GM12878 (cell line): ENCODE data around the gene SORCS2. TPM values are rescaled to one million over a fixed set of nuclear protein-coding genes. Genes with fewer than 3 reads are reported as not detected.

Experiments
- ATAC-seq: fragments of 200-7000 bp; cut with Tn5 transposase; 3 replicates; pipeline ENCODE4 v1.9.1; 2020; ENCODE audit warnings: mild to moderate bottlenecking, moderate library complexity
- BruUV-seq: library from RNA; stranded (reverse); fragments of 400-500 nt; replicated peaks from 2 replicates; lab custom pipeline; 2021; lab: Mats Ljungman, UMichigan
- CTCF ChIA-PET: fragments of 300-600 bp; sonication (Branson Sonifier 250); formaldehyde crosslinking; extraction: SDS; loops from one replicate; lab custom pipeline; 2021; ENCODE audit warnings: inconsistent platforms; lab: Yijun Ruan, JAX
- POLR2A ChIA-PET: fragments of 350-600 bp; formaldehyde crosslinking; extraction: SDS; loops from one replicate; lab custom pipeline; 2021; ENCODE audit warnings: inconsistent platforms; lab: Charles Lee
- RAD21 ChIA-PET: fragments of 300-600 bp; sonication (Branson Sonifier 250); formaldehyde crosslinking; loops from one replicate; lab custom pipeline; 2023; ENCODE audit warnings: antibody characterized with exemption; ENCODE audit not compliant: unreplicated experiment; lab: Charles Lee
- SMC1A ChIA-PET: fragments of 300-600 bp; sonication (Branson Sonifier 250); formaldehyde crosslinking; loops from one replicate; lab custom pipeline; 2023; ENCODE audit not compliant: unreplicated experiment, uncharacterized antibody; lab: Charles Lee
- DNase-seq: peaks from one replicate; pipeline ENCODE4 v3.0.0-alpha.2; 2011; ENCODE audit warnings: low read depth, low spot score
- FAIRE-seq: peaks from 3 replicates; lab custom pipeline; 2011; peaks lifted over from hg19 to GRCh38; lab: Jason Lieb, UNC
- H2AFZ ChIP-seq: 2 replicates; pipeline ENCODE4 v1.6.0; 2011; ENCODE audit warnings: low read depth, low read length, control low read depth; ENCODE audit not compliant: control insufficient read depth
- H3K27ac ChIP-seq: 2 replicates; pipeline ENCODE4 v1.5.1; 2011; ENCODE audit warnings: control low read depth; ENCODE audit not compliant: control insufficient read depth, insufficient read depth
- H3K27me3 ChIP-seq, 2 experiments: replicated peaks in 1 of 2; 2 replicates each; pipeline versions ENCODE4 v1.6.0 to v1.6.1; 2011; ENCODE audit warnings: low read length in 1 of 2; ENCODE audit not compliant: control insufficient read depth in 2 of 2, insufficient read depth in 2 of 2
- H3K36me3 ChIP-seq, 2 experiments: 2 replicates each; pipeline ENCODE4 v1.5.1; 2011; ENCODE audit warnings: low read length in 1 of 2; ENCODE audit not compliant: control insufficient read depth in 2 of 2, insufficient read depth in 2 of 2
- H3K4me1 ChIP-seq: 2 replicates; pipeline ENCODE4 v1.6.1; 2011; ENCODE audit warnings: mild to moderate bottlenecking, low read length, moderate library complexity, mixed read lengths; ENCODE audit not compliant: control insufficient read depth, insufficient read depth
- H3K4me2 ChIP-seq: 2 replicates; pipeline ENCODE4 v1.6.0; 2011; ENCODE audit warnings: control low read depth; ENCODE audit not compliant: control insufficient read depth, insufficient read depth
- H3K4me3 ChIP-seq: fragments of 200-600 bp; sonication (generic); 2 replicates; pipeline ENCODE4 v1.5.1; 2016
- H3K79me2 ChIP-seq: 2 replicates; pipeline ENCODE4 v1.6.0; 2011; ENCODE audit warnings: low read length; ENCODE audit not compliant: control insufficient read depth, insufficient read depth
- H3K9ac ChIP-seq: 2 replicates; pipeline ENCODE4 v1.8.0; 2011; ENCODE audit warnings: low read length, control low read depth, mixed read lengths; ENCODE audit not compliant: control insufficient read depth, insufficient read depth
- H3K9me3 ChIP-seq: replicated peaks from 3 replicates; pipeline ENCODE4 v1.5.1; 2011; ENCODE audit warnings: mild to moderate bottlenecking, low read length; ENCODE audit not compliant: control insufficient read depth, insufficient read depth
- H4K20me1 ChIP-seq: 2 replicates; pipeline ENCODE4 v1.6.0; 2011; ENCODE audit not compliant: control insufficient read depth, insufficient read depth
- BHLHE40 ChIP-seq, 2 experiments: fragments of 450-650 bp in 1 of 2; IDR thresholded peaks; 2 replicates each; pipeline ENCODE4 v1.6.1; 2011 to 2017; ENCODE audit warnings: low read depth in 2 of 2, borderline replicate concordance in 1 of 2, improper control_type of control experiment in 1 of 2, low read length in 1 of 2, mild to moderate bottlenecking in 1 of 2
- CHD1 ChIP-seq: IDR thresholded peaks from 2 replicates; pipeline ENCODE4 v1.6.1; 2012; ENCODE audit warnings: low read depth, low read length, improper control_type of control experiment
- DPF2 ChIP-seq: fragments of 450-650 bp; IDR thresholded peaks from 2 replicates; pipeline ENCODE4 v1.6.1; 2017; ENCODE audit warnings: mild to moderate bottlenecking
- JUND ChIP-seq: IDR thresholded peaks from 2 replicates; pipeline ENCODE4 v1.6.1; 2012; ENCODE audit warnings: low read depth, mild to moderate bottlenecking, low read length, improper control_type of control experiment, moderate library complexity
- RAD51 ChIP-seq: fragments of 450-650 bp; IDR thresholded peaks from 2 replicates; pipeline ENCODE4 v1.6.1; 2016; ENCODE audit warnings: moderate library complexity, mild to moderate bottlenecking, inconsistent platforms
- RB1 ChIP-seq: fragments of 450-650 bp; formaldehyde crosslinking; IDR thresholded peaks from 2 replicates; pipeline ENCODE4 v1.6.1; 2017; ENCODE audit warnings: mild to moderate bottlenecking, borderline replicate concordance
- RBBP5 ChIP-seq: fragments of 200-600 bp; sonication (generic); conservative IDR thresholded peaks from 2 replicates; pipeline ENCODE4 v1.6.1; 2016
- SIN3A ChIP-seq: IDR thresholded peaks from 2 replicates; pipeline ENCODE4 v1.6.1; 2012; ENCODE audit warnings: low read depth, low read length, improper control_type of control experiment
- STAT3 ChIP-seq: IDR thresholded peaks from 2 replicates; pipeline ENCODE4 v1.6.1; 2011; ENCODE audit warnings: low read depth, low read length, improper control_type of control experiment
- TCF7 ChIP-seq: IDR thresholded peaks from 2 replicates; pipeline ENCODE4 v1.6.1; 2014; ENCODE audit warnings: antibody characterized with exemption, borderline replicate concordance
- ZBED1 ChIP-seq: IDR thresholded peaks from 2 replicates; pipeline ENCODE4 v1.6.1; 2016; ENCODE audit warnings: borderline replicate concordance
- WGBS: methylation state at CpG from one replicate; pipeline ENCODE4 v1.1.6; 2016; ENCODE audit warnings: low lambda C conversion rate; ENCODE audit not compliant: insufficient replicate concordance, insufficient coverage; ENCODE audit errors: missing lambda C conversion rate; 5-methylcytosine and 5-hydroxymethylcytosine counted together
- in situ Hi-C: fragments of 300-500 bp; cut with MboI; formaldehyde crosslinking; loops from 9 replicates; pipeline ENCODE4 v1.14.3; 2018; ENCODE audit warnings: mixed read lengths
- intact Hi-C: fragments of 100-400 bp; cut with micrococcal nuclease; formaldehyde crosslinking; loops from one replicate; pipeline ENCODE4 v1.14.2; 2022; ENCODE audit not compliant: unreplicated experiment
- polyA plus RNA-seq, 11 experiments: library from polyadenylated mRNA; depleted of rRNA in 4 of 11; unstranded in 6 of 11; stranded (reverse) in 5 of 11; fragments of >200 nt; fragmentation: Nextera tagmentation in 4 of 11; fragmentation: Illumina TruSeq in 1 of 11; extraction: Ambion mirVana in 4 of 11; extraction: Trizol in 1 of 11; gene quantifications; 1 replicate in 1 of 11; 2 replicates in 10 of 11; pipeline versions ENCODE4 v1.2.1 to v1.2.3, GENCODE V29; 2011 to 2016; ENCODE audit warnings: inconsistent platforms in 2 of 11, missing spikeins in 2 of 11, low read depth in 1 of 11
- total RNA-seq, 4 experiments: library from RNA; depleted of rRNA in 3 of 4; stranded (reverse); fragments of >200 nt in 3 of 4; fragmentation: Illumina TruSeq in 1 of 4; extraction: Trizol in 1 of 4; gene quantifications; 2 replicates each; pipeline versions ENCODE4 v1.2.1 to v1.2.3, GENCODE V29; 2013 to 2021
- TF ChIP-seq, protein P1 (sequence below): IDR thresholded peaks from 2 replicates; pipeline ENCODE4 v1.6.1; 2011; ENCODE audit warnings: mild to moderate bottlenecking, low read depth, low read length, moderate library complexity; ENCODE audit not compliant: insufficient replicate concordance
- TF ChIP-seq, protein P2 (sequence below): IDR thresholded peaks from 2 replicates; pipeline ENCODE4 v1.6.1; 2012; ENCODE audit warnings: improper control_type of control experiment, low read depth, low read length; ENCODE audit not compliant: insufficient replicate concordance
- TF ChIP-seq, protein P3 (sequence below): IDR thresholded peaks from 2 replicates; pipeline ENCODE4 v1.6.1; 2012; ENCODE audit warnings: mild to moderate bottlenecking, low read depth, low read length

SORCS2 gene
- total and polyA plus RNA-seq, 10 of the 15 experiments (the other 5 are each of a cell fraction or from before 2014, with no cell fraction given): 0.01 to 0.15 (median 0.05) TPM; not detected in 5

DNA sequence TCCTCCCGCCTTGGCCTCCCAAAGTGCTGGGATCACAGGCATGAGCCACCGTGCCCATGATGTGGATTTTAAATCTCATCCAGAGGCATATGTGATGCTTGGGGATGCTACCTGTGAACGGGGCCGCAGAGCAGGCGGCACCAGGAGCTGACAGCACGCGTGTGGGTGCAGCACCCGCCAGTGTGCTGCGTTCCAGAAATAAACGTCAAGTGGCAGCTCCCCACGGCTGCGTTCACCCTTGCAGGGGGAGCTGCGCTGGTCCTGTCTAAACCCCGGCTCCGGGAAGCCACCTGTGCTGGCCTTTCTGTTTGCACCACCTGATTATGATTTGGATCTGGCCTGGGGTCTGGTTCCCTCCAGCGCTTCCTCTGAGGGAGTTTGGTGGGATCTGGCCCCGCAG, 77.8 kb downstream of the SORCS2 start:
- 31% methylated on average over 17 of the region's 17 CpGs for WGBS
- ChIA-PET POLR2A (no interaction called here), SMC1A (no interaction called here), RAD21 (no interaction called here), CTCF (no interaction called here)
- H3K36me3 ChIP-seq: no peaks in the 10 kb centered on the region
- H3K9me3 ChIP-seq: no peaks in the 10 kb centered on the region
- no TSS peak for BruUV-seq
- no peak overlapping the region for H3K4me3 ChIP-seq
- H4K20me1 ChIP-seq: no peaks in the 10 kb centered on the region
- ATAC-seq (no peak), DNase-seq (no peak), FAIRE-seq (no peak)
- intact Hi-C loops: no loop called here
- no peak overlapping the region for H3K9ac ChIP-seq
- peaks cover 0 to 4% of the 10 kb centered on the region in 2 experiments; a peak in 2 of 4 replicates for H3K27me3 ChIP-seq
- no peak overlapping the region for H2AFZ ChIP-seq
- H3K79me2 ChIP-seq: no peaks in the 10 kb centered on the region
- in situ Hi-C loops: no loop called here
- no peak overlapping the region for H3K27ac ChIP-seq
- H3K4me1 ChIP-seq: no peaks in the 10 kb centered on the region
- no peak overlapping the region for H3K4me2 ChIP-seq
- TF ChIP-seq DPF2 (no peak), BHLHE40 (IDR thresholded peaks at IDR 0.05; ENCODE audit: borderline replicate concordance in 1 of 2, low read depth in 2 of 2, low read length in 1 of 2) (no peak), ZBED1 (no peak), JUND (no peak), RB1 (no peak), TCF7 (no peak), RAD51 (no peak), CHD1 (no peak), SIN3A (no peak), RBBP5 (no peak), STAT3 (no peak)
- TF ChIP-seq, protein P1, sequence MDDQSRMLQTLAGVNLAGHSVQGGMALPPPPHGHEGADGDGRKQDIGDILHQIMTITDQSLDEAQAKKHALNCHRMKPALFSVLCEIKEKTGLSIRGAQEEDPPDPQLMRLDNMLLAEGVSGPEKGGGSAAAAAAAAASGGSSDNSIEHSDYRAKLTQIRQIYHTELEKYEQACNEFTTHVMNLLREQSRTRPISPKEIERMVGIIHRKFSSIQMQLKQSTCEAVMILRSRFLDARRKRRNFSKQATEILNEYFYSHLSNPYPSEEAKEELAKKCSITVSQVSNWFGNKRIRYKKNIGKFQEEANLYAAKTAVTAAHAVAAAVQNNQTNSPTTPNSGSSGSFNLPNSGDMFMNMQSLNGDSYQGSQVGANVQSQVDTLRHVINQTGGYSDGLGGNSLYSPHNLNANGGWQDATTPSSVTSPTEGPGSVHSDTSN: no peak
- TF ChIP-seq, protein P2, sequence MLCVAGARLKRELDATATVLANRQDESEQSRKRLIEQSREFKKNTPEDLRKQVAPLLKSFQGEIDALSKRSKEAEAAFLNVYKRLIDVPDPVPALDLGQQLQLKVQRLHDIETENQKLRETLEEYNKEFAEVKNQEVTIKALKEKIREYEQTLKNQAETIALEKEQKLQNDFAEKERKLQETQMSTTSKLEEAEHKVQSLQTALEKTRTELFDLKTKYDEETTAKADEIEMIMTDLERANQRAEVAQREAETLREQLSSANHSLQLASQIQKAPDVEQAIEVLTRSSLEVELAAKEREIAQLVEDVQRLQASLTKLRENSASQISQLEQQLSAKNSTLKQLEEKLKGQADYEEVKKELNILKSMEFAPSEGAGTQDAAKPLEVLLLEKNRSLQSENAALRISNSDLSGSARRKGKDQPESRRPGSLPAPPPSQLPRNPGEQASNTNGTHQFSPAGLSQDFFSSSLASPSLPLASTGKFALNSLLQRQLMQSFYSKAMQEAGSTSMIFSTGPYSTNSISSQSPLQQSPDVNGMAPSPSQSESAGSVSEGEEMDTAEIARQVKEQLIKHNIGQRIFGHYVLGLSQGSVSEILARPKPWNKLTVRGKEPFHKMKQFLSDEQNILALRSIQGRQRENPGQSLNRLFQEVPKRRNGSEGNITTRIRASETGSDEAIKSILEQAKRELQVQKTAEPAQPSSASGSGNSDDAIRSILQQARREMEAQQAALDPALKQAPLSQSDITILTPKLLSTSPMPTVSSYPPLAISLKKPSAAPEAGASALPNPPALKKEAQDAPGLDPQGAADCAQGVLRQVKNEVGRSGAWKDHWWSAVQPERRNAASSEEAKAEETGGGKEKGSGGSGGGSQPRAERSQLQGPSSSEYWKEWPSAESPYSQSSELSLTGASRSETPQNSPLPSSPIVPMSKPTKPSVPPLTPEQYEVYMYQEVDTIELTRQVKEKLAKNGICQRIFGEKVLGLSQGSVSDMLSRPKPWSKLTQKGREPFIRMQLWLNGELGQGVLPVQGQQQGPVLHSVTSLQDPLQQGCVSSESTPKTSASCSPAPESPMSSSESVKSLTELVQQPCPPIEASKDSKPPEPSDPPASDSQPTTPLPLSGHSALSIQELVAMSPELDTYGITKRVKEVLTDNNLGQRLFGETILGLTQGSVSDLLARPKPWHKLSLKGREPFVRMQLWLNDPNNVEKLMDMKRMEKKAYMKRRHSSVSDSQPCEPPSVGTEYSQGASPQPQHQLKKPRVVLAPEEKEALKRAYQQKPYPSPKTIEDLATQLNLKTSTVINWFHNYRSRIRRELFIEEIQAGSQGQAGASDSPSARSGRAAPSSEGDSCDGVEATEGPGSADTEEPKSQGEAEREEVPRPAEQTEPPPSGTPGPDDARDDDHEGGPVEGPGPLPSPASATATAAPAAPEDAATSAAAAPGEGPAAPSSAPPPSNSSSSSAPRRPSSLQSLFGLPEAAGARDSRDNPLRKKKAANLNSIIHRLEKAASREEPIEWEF: no peak
- TF ChIP-seq, protein P3, sequence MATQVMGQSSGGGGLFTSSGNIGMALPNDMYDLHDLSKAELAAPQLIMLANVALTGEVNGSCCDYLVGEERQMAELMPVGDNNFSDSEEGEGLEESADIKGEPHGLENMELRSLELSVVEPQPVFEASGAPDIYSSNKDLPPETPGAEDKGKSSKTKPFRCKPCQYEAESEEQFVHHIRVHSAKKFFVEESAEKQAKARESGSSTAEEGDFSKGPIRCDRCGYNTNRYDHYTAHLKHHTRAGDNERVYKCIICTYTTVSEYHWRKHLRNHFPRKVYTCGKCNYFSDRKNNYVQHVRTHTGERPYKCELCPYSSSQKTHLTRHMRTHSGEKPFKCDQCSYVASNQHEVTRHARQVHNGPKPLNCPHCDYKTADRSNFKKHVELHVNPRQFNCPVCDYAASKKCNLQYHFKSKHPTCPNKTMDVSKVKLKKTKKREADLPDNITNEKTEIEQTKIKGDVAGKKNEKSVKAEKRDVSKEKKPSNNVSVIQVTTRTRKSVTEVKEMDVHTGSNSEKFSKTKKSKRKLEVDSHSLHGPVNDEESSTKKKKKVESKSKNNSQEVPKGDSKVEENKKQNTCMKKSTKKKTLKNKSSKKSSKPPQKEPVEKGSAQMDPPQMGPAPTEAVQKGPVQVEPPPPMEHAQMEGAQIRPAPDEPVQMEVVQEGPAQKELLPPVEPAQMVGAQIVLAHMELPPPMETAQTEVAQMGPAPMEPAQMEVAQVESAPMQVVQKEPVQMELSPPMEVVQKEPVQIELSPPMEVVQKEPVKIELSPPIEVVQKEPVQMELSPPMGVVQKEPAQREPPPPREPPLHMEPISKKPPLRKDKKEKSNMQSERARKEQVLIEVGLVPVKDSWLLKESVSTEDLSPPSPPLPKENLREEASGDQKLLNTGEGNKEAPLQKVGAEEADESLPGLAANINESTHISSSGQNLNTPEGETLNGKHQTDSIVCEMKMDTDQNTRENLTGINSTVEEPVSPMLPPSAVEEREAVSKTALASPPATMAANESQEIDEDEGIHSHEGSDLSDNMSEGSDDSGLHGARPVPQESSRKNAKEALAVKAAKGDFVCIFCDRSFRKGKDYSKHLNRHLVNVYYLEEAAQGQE: no peak
